ENCODE results near the gene STK32C.

GRCh38 chr10:132321726-132322125 is 14.0 kb upstream of the STK32C start:
- no peak for TF ChIP-seq YY1 (IDR thresholded peaks at IDR 0.05; ENCODE audit: insufficient read depth, insufficient read length)
- no peak for TF ChIP-seq ZNF274 (IDR thresholded peaks at IDR 0.05; ENCODE audit: low read depth, low read length)
